Epithelial cell of esophagus (primary cell): ENCODE data around the gene NTS.

Source experiments
- DNase-seq: peaks from one replicate; pipeline ENCODE4 v3.0.0; 2010; ENCODE audit warnings: low read depth
- H3K4me3 ChIP-seq: 2 replicates; pipeline ENCODE4 v1.5.1; 2011; ENCODE audit warnings: mild to moderate bottlenecking, low read length, control low read depth
- TF ChIP-seq, protein P1 (sequence below): IDR thresholded peaks from 2 replicates; pipeline ENCODE4 v1.5.1; 2011; ENCODE audit warnings: low read depth, mild to moderate bottlenecking, low read length, control low read depth, inconsistent platforms; ENCODE audit not compliant: insufficient read depth; ENCODE audit errors: missing control alignments

Gene NTS, protein sequence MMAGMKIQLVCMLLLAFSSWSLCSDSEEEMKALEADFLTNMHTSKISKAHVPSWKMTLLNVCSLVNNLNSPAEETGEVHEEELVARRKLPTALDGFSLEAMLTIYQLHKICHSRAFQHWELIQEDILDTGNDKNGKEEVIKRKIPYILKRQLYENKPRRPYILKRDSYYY

DNA sequence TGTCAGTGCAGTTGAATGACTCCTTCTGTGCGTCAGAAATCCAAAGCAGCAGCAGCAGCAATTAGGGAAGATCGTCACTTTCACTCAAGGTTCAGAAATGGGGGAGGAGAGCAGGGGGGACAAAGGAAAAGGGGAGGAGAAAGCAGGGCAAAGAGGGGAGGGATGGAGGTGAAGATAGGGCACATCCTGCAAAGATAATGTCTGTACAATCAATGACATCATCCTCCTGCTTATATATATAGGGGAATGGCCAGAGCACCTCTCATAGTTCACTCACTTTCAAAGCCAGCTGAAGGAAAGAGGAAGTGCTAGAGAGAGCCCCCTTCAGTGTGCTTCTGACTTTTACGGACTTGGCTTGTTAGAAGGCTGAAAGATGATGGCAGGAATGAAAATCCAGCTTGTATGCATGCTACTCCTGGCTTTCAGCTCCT is at the start of gene NTS:
TSS of gene NTS (plus strand) at position 265 of the 431 bp plus-strand sequence. CDS start at position 374, 109 bp downstream.
- no peak for DNase-seq

DNA sequence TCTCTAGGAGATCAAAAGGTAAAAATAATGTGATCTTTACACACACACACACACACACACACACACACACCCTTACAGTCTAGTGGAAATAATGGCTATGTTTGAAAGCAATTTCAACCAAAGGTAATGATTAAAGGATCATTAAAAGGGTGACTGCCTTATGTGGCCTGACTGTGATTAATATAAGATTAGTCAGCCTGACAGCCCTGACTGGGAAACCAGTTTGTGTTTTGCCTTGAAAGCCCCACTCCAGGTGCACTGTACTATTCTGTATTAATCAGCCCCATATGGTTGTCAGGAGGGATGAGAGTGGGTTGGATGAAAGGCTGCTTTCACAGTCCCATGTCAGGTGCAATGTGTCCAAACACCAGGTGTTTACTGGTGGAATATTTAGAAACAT is 48.3 kb upstream of the NTS start:
- TF ChIP-seq, protein P1, sequence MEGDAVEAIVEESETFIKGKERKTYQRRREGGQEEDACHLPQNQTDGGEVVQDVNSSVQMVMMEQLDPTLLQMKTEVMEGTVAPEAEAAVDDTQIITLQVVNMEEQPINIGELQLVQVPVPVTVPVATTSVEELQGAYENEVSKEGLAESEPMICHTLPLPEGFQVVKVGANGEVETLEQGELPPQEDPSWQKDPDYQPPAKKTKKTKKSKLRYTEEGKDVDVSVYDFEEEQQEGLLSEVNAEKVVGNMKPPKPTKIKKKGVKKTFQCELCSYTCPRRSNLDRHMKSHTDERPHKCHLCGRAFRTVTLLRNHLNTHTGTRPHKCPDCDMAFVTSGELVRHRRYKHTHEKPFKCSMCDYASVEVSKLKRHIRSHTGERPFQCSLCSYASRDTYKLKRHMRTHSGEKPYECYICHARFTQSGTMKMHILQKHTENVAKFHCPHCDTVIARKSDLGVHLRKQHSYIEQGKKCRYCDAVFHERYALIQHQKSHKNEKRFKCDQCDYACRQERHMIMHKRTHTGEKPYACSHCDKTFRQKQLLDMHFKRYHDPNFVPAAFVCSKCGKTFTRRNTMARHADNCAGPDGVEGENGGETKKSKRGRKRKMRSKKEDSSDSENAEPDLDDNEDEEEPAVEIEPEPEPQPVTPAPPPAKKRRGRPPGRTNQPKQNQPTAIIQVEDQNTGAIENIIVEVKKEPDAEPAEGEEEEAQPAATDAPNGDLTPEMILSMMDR = no peak

More for the DNA sequence above, at the start of gene NTS:
- TF ChIP-seq, protein P1 = no peak
- no peak within 1 kb of the TSS for H3K4me3 ChIP-seq

GRCh38 chr12:85828576-85828975 is 45.5 kb upstream of the NTS start:
- TF ChIP-seq, protein P1 = no peak
- no peak for DNase-seq
- no peak overlapping the region for H3K4me3 ChIP-seq

More for the DNA sequence above, 48.3 kb upstream of the NTS start:
- H3K4me3 ChIP-seq = no peak overlapping the region
- DNase-seq = peak; percentile 82

DNA sequence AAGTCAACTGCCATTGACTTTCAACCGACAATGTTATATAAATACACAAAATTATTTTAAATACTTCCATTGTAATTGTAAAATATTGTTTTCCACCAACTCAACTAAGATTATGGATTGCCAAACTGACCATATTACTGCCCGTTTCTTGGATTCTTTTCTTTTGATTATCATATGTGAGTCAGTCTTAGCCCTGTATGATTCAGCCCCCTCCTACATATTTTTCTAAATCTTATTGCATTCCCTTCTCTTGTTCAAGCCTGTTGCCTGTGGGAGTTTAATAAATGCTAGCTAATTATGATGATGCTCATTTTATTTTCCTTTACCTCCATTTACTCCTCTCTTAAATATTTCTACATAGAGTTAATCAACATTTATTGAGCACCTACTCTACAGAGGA is 44.7 kb upstream of the NTS start:
- TF ChIP-seq, protein P1 = no peak
- DNase-seq = peak; percentile 81
- no peak overlapping the region for H3K4me3 ChIP-seq

- no peak overlapping the region for H3K4me3 ChIP-seq
- TF ChIP-seq, protein P1 = no peak
Observed at GRCh38 chr12:85831327-85831990, 42.6 kb upstream of the NTS start.

GRCh38 chr12:85833579-85833978 is 40.5 kb upstream of the NTS start:
- H3K4me3 ChIP-seq = no peak overlapping the region
- DNase-seq = no peak
- TF ChIP-seq, protein P1 = no peak

More at GRCh38 chr12:85831327-85831990, 42.6 kb upstream of the NTS start:
- no peak for DNase-seq

GRCh38 chr12:85834378-85834777 is 39.7 kb upstream of the NTS start:
- DNase-seq = peak; percentile 20
- H3K4me3 ChIP-seq = peak overlapping the region; percentile 77

More at GRCh38 chr12:85834378-85834777, 39.7 kb upstream of the NTS start:
- TF ChIP-seq, protein P1 = peak; percentile 5
